HG03469 (cell line): ENCODE data around the gene ILRUN.
"Not testable (repeated sequence)": the region's sequence is repeated elsewhere in the genome, so short reads cannot be mapped to it uniquely, and the experiment has no call there.

Experiments used
- ATAC-seq: cut with Tn5 transposase; IDR thresholded peaks from one replicate; pipeline ENCODE4 v1.9.1; 2021; ENCODE audit warnings: mild to moderate bottlenecking, moderate library complexity, moderate number of reproducible peaks; ENCODE audit not compliant: unreplicated experiment

The ILRUN gene

DNA sequence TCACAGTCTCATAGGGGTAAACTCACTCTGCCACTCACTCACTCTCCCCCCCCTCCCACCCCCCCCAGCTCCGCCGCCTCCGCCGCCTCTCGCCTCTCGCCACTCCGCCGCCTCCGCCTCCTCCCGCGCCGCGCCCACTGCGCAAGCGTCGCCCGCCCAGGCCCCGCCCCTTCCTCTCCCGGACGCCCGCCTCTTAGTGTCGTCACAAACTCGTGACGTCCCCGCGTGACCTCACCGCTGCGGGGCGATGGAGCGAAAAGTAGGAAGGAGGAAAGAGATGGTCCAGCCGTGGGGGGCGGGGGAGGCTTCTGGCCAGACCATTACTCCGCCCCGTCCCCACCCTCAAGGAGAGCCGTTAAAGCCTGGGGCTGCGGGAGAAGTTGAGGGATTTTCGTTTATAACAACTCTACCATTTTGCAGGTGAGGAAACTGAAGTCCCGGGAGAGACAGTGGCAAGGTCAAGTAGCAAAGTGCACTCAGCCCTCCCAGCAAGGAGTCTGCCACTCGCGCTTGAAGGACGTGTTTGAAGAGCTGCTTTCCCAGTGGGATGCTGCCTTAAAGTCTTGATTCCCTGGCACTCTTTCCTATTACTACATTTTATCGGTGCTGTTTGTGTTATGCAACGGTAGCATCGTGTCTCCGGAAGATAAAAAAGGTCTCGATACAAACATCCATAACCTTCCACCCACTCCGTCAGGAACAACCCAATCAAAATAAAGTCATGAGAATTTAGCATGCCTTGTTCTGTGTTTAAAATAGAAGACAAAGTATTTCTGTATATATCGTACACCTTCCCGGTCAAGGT is at the start of gene ILRUN:
ILRUN (minus strand) TSS at position 29 of the 805 bp plus-strand sequence. CDS start 164 bp downstream, outside the sequence.
- ATAC-seq = no peak

DNA sequence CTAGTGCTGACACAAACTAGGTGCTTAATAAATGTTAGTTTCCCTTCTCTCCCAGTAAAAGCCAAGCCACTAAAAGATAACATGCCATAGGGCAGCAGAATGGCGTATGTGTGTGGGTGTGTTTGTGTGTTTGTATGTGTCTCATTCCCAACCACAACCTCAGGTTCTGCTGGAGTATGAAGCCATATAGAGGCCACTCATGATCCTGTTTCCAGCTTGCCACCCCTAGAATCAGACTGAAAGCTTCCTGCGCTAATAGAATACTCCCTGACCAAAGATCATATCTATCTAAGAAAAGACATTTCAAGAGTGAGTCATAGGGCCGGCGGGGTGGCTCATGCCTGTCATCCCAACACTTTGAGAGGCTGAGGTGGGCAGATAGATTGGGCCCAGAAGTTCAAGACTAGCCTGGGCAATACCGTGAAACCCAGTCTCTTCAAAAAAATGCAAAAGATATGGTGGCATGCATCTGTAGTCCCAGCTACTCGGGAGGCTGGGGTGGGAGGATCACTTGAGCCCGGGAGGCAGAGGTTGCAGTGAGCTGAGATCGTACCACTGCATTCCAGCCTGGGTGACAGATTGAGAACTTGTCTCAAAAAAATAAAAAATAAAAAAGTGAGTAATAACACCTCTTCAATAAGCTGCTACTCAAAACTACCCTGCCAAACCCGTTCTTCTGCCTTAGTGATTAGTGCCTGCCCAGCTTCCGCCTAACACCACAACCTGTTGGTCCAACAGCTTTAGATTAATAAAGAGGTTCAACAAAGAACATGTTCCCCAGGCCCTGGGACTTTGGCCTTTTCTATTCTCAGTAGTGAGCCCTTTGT is 48.9 kb upstream of the ILRUN start:
- no peak for ATAC-seq

DNA sequence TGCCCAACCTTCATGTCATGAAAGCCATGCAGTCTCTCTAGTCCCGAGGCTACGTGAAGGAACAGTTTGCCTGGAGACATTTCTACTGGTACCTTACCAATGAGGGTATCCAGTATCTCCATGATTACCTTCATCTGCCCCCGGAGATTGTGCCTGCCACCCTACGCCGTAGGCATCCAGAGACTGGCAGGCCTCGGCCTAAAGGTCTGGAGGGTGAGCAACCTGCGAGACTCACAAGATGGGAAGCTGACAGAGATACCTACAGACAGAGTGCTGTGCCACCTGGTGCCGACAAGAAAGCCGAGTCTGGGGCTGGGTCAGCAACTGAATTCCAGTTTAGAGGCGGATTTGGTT is 47.7 kb upstream of the ILRUN start:
- ATAC-seq = not testable (repeated sequence)

DNA sequence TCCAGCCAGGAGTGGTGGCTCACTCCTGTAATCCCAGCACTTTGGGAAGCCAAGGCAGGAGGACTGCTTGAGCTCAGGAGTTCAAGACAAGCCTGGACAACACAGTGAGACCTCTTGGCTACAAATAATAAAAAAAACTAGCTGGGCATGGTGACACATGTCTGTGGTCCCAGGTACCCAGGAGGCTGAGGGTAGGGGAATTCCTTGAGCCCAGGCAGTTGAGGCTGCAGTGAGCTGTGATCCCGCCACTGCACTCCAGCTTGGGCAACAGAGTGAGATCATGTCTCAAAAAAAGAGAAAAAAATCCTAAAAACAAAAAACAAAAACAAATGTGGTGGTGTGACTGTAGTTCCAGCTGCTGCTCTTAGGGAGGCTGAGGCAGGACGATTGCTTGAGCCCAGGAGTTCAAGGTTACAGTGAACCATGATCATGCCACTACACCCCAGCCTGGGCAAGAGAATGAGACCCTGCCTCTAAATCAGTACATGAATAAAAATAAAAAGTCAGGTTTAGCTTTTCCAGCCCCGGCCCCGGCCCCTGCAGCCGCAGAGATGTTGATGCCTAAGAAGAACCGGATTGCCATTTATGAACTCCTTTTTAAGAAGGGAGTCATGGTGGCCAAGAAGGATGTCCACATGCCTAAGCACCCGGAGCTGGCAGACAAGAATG is 47.2 kb upstream of the ILRUN start:
- no peak for ATAC-seq

DNA sequence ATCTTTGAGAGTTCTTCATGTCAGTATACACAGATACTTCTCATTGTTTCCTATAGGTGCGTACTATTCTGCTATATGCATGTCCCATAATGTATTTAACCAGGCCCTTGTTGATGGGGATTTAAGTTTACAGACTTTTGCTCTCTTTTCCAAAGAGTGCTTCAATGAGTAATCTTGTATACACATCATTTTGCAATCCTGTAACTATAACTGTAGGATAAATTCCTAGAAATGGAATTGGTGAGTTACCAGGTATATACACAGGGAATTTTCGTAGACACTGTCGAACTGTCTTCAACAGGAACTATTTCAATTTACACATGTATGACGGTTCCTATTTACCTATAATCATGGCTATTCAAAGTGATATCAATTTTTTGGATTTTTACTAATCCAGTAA is 45.5 kb upstream of the ILRUN start:
- ATAC-seq = no peak

DNA sequence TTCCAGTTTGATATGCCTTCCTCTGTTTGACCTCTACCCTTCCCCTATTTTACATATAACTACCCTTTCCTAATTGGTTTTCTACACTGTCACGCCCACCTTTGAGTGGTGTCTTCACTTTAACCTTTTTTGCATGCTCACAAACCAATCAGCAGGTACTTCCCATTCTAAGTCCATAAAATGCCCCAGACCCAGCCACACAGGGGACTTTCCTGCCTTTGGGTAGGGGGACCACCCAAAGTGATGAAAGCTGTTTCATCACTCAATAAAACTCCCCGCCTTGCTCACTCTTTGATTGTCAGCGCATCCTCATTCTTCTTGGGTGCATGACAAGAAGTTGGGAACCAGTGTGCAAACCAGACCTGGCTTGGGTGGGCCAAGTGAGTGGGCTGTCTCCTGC is 40.3 kb upstream of the ILRUN start:
- ATAC-seq = no peak

DNA sequence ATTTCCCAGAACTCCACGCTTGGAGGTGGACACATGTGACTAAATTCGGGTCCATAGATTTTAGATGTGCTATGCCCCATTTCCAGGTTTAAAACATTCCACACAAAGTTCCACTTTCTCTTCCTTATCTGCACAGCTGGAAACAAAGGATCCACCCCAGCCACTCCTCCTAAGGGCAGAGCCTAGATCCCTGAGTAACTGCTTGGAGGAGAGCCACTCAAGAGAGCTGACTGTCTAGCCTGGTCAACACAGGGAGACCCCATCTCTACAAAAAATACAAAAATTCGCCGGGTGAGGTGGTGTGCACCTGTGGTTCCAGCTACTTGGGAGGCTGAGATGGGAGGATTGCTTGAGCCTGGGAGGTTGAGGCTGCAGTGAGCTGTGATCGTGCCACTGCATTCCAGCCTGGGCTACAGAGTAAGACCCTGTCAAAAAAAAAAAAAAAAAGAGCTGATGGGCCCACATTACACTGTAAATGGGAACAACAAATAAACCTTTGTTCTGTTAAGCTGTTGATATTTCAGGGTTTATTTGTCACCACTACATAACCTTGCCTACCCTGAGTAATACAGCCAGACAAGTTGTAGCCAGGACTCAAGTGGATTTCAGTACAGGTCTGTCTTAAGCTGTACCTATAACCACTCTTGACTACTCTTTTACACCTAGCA is 35.0 kb upstream of the ILRUN start:
- no peak for ATAC-seq

DNA sequence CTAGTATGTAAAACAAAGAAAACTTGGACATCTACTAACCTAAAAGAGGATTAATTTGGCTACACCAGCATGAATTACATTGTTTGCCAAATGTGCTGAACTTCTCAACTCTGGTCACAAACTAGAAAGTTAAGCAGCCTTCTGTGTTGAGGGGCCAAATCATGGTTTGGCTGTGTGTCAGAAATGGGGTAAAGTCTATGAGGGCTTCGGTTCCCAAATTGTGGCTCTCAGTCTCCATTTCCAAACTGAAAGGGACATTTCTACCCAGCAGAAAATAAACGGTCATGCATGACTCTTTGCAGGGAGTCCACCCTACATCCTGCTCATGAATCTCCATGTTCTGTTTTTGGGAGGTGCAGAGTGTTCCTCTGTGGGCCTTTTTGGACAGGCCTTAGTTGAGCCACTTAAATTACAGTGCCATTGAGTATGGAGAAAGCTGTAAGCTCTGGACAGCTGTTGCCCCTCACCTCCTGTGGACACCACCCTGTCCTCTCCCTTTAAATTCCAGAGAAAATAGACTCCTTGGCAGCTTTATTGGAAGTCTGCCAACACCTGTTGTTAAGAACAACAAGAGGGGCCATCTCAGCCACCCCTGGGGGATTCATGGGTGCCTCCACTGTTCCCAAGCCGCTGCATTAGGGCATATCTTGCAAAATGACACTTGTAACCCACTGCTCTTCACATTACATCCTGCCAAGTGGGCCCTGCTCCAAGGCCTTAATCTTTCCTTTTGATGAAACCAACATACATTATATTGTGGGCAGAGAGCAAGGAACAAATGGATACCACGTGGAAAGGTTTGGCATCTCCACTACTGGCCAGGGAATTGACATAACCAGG is 33.3 kb upstream of the ILRUN start:
- ATAC-seq = no peak

DNA sequence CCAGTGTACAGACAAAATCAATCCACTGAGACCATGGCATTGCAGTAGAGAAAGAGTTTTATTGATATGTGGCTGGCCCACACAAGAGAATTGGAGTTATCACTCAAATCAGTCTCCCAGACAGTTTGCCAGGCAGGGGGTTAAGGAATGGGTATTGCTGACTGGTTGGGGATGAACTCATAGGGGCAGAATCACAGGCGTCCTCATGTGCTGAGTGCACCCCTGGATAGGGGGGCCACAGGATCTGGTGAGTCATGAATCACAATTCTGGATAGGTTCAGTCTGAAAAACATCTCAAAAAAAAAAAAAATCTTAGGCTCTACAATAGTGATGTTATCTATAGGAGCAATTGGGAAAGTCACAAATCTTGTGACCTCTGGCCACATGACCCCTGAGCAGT is 29.5 kb upstream of the ILRUN start:
- ATAC-seq = no peak

DNA sequence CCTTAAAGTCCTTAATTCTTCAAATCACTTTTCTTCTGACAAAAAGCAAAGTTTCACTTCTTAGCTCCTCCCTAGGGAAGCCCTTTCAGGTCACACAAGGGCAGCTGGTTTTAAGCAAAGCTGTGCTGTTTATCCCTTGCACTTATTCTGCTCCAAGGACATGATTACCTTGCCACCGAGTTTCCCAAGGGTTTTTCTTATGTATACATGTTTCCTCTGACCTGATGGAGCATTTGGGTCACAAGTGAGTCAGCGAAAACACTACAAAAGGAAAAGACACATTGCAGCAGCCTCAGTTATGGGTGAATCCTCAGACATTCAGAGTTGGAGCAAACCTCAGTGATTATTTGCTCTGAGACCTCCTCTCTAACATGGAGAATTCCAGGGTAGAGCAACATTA is 26.6 kb upstream of the ILRUN start:
- ATAC-seq = no peak

DNA sequence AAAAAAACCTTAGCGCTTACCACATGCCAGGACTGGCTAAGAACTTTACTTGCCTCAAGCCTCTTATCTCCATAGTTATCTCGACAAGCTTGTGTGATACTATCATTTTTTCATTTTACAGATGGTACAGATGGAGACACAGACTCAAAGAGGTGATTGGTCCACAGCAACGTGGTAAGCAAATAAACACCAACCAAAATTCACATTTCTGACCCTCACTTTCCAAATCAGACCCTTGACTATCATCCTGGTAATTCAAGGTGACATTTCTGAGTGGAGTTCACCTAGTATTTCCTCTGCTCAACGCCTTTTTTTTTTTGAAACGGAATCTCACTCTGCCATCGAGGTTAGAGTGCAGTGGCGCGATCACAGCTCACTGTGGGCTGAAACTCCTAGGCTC is 25.9 kb upstream of the ILRUN start:
- no peak for ATAC-seq

DNA sequence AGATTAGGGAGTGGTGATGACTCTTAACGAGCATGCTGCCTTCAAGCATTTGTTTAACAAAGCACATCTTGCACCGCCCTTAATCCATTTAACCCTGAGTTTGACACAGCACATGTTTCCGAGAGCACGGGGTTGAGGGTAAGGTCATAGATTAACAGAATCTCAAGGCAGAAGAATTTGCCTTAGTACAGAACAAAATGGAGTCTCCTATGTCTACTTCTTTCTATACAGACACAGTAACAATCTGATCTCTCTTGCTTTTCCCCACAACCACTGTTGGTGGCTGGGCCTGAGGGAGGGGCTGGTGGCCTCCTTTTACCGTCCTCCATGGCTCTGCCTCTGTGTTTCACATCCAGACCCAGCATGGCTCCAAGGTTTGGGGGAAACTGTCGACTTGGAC is 23.6 kb upstream of the ILRUN start:
- ATAC-seq = not testable (repeated sequence)

DNA sequence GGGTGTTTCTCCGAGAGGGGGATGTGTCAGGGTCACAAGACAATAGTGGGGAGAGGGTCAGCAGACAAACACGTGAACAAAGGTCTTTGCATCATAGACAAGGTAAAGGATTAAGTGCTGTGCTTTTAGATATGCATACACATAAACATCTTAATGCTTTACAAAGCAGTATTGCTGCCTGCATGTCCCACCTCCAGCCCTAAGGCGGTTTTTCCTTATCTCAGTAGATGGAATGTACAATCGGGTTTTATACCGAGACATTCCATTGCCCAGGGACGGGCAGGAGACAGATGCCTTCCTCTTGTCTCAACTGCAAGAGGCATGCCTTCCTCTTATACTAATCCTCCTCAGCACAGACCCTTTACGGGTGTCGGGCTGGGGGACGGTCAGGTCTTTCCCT is 23.1 kb upstream of the ILRUN start:
- not testable (repeated sequence) for ATAC-seq

DNA sequence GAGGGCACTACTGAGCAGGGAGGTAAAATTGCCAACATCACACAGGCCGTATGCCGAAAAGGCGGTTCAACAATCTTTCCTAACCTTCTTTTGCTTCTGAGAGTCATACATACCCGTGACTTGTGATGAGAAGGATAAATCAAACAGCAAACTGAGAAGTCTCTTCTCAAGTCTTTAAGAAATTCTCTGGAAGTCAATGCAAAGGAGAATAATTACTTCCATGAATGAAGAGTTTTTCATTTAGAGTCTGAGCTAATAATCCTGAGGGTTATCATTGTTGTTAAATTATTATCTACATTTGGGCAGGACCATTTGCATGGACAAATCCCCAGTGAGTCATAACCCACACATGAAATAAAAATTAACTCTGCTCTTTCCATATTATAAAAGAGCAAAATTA is 22.4 kb upstream of the ILRUN start:
- ATAC-seq = no peak

DNA sequence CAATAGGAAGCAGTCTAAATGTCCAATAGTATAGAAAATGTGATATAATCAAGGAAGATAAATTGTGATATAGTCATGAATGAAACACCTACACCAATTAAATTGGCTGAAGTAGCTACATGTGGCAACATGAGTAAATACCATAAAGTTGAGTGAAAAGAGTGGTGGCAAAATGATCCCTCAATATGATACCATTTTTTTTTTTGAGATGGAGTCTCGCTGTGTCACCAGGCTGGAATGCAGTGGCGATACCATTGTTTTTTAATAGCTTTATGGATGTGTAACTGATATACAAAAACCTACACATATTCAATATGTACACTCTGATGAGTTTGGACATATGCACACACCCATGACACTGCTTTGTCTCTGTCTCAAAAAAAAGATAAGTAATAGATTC is 20.9 kb upstream of the ILRUN start:
- ATAC-seq = no peak

DNA sequence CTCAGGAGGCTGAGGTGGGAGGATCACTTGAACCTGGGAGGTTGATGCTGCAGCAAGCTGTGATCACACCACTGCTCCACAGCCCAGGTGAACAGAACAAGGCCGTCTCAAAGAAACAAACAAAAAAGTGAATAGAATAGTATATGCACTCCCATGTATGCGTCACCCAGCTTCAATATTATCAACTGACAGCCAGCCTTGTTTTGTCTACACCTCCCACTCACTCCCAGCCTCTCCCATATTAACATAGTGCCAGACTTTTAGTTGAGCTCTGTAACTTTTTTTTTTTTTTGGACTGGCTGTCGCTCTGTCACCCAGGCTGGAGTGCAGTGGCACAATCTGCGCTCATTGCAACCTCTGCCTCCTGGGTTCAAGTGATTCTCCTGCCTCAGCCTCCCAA is 18.1 kb upstream of the ILRUN start:
- ATAC-seq = no peak

DNA sequence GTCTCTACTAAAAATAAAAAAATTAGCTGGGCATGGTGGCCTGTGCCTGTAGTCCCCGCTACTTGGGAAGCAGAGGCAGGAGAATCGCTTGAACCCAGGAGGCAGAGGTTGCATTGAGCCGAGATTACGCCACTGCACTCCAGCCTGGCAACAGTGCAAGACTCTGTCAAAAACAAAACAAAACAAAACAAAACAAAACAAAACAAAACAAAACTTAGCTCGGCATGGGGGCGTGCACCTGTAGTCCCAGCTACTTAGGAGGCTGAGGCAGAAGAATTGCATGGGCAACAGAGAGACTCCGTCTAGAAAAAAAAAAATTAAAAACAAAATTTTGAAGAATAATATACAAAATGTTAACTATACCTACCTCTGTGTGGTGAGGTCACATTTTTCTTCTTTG is 16.3 kb upstream of the ILRUN start:
- not testable (repeated sequence) for ATAC-seq

DNA sequence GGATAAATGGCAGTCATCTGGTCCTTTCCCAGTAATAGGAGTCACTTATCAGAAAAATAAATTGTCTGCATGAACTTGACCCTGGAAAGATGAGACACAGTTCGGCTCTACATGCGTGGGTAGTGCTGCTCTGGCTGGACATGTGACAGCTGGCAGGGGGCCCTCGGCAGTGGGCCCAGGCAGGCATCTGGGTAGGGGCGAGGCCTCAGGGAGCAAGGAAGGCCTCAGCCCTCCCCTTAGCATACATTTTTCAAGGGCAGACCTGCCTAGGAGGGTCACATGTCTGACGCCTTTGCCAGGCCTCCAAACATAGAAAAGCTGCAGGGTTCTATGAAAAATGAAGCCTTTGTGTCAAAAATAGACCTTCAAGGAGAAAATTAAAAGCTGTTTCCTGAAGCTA is 12.8 kb upstream of the ILRUN start:
- ATAC-seq = no peak

DNA sequence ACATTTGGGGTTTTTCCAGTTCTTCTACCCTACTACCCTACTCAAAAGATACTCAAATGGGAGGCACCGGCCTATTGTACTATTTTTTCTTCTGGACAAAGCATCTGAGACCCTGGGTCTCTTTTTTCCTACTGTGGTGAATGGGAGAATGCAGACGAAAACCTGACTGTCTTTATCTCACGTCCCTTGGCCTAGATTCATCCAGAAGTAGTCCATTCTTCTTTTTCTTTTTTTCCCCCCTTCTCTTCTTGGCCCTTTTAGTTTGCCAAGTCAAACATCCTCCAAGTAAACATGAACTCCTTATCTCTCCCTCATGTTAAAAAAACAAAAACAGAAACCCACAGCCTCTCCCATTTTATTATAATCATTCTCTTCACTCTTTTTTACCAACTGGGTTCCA is 8.7 kb upstream of the ILRUN start:
- ATAC-seq = no peak

DNA sequence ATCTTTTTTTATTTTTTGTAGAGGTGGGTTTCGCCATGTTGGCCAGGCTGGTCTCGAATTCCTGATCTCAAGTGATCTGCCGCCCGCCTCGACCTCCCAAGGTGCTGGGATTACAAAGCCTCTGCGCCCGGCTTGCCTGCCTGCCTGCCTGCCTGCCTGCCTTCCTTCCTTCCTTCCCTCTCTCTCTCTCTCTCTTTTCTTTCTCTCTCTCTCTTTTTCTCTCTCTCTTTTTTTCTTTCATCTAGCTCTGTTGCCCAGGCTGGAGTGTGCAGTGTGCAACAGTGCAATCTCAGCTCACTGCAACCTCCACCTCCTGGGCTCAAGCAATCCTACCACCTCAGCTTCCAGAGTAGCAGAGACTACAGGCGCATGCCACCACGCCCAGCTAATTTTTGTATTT is 4.6 kb upstream of the ILRUN start:
- ATAC-seq = no peak
